Adrenal gland (tissue), 5 donors: Measurements from ENCODE around the gene DNAJB8.

ENCODE experiments used
- POLR2A ChIP-seq, 2 donors: fragments of 450-650 bp; IDR thresholded peaks; one replicate each; pipeline ENCODE4 v1.6.1; 2017; ENCODE audit warnings: antibody characterized with exemption in 2 of 2, mild to moderate bottlenecking in 2 of 2, moderate library complexity in 1 of 2
- TF ChIP-seq, protein P1 (sequence below), 6 experiments: fragments of 450-650 bp in 4 of 6; fragments of 200-600 bp in 2 of 6; sonication (generic) in 1 of 6; IDR thresholded peaks; 1 replicate in 5 of 6; 2 replicates in 1 of 6; pipeline versions ENCODE4 v1.5.1 to v1.8.0; 2016 to 2021; ENCODE audit warnings: antibody characterized with exemption in 6 of 6, mild to moderate bottlenecking in 2 of 6, moderate library complexity in 1 of 6
- donor health status: DM: no; HTN: no; CAD: no.

DNA sequence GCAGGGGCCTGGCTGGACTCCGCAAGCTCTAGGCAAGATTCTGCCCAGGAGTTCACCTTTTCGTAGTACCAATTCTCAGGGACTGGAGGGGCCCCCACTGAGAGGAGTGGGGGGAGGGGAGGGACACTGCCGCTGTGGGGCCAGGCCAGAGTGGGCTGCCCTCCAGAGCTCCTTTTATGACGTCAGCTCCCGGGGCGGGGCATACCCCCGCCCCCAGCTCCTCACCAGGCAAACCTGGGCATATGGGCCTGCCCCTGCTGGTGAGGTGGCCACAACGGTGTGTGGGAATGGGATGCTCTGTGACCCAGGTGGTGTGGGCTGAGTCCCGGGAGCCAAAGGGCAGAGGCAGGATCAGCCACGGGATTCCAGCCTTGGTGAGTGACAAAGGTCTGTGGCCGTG is 3.3 kb downstream of the DNAJB8 start:
- TF ChIP-seq, protein P1, sequence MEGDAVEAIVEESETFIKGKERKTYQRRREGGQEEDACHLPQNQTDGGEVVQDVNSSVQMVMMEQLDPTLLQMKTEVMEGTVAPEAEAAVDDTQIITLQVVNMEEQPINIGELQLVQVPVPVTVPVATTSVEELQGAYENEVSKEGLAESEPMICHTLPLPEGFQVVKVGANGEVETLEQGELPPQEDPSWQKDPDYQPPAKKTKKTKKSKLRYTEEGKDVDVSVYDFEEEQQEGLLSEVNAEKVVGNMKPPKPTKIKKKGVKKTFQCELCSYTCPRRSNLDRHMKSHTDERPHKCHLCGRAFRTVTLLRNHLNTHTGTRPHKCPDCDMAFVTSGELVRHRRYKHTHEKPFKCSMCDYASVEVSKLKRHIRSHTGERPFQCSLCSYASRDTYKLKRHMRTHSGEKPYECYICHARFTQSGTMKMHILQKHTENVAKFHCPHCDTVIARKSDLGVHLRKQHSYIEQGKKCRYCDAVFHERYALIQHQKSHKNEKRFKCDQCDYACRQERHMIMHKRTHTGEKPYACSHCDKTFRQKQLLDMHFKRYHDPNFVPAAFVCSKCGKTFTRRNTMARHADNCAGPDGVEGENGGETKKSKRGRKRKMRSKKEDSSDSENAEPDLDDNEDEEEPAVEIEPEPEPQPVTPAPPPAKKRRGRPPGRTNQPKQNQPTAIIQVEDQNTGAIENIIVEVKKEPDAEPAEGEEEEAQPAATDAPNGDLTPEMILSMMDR (IDR thresholded peaks at IDR 0.05) = no peak
- TF ChIP-seq POLR2A (IDR thresholded peaks at IDR 0.05) = no peak
